Dendritic cell treated with granulocyte-macrophage colony-stimulating factor and Interleukin-4, amounts not matched to agents 40 ng/mL and 50 ng/mL, for 4 days (primary cell): ENCODE results near the gene TGM1.

ENCODE experiments used
- H3K27ac Mint-ChIP-seq: one replicate; pipeline ENCODE4 v1.8.0; 2022; ENCODE audit warnings: mild to moderate bottlenecking, mixed read lengths
- H3K27me3 Mint-ChIP-seq: one replicate; pipeline ENCODE4 v1.8.0; 2022; ENCODE audit warnings: mild to moderate bottlenecking, mixed read lengths
- H3K36me3 Mint-ChIP-seq: one replicate; pipeline ENCODE4 v1.8.0; 2022; ENCODE audit warnings: low read depth, mixed read lengths
- H3K4me1 Mint-ChIP-seq: one replicate; pipeline ENCODE4 v1.8.0; 2022; ENCODE audit warnings: low read depth, mixed read lengths
- H3K4me3 Mint-ChIP-seq: one replicate; pipeline ENCODE4 v1.8.0; 2022; ENCODE audit warnings: mild to moderate bottlenecking, moderate library complexity, mixed read lengths
- H3K9me3 Mint-ChIP-seq: one replicate; pipeline ENCODE4 v1.8.0; 2022; ENCODE audit warnings: mixed read lengths
- intact Hi-C: fragments of 100-400 bp; cut with micrococcal nuclease; formaldehyde crosslinking; loops from one replicate; pipeline ENCODE4 v1.15.0; 2022

TGM1 gene

GRCh38 chr14:24283796-24284460 is 21.0 kb upstream of the TGM1 start:
- Mint-ChIP-seq H3K36me3 (no peaks in the 10 kb centered on the region), H3K27ac (peak overlapping the region; percentile 73), H3K4me3 (no peak overlapping the region), H3K4me1 (peaks cover 62% of the 10 kb centered on the region), H3K9me3 (no peaks in the 10 kb centered on the region), H3K27me3 (no peaks in the 10 kb centered on the region)
- intact Hi-C loops, result no loop called here

- Mint-ChIP-seq H3K27me3 (no peaks in the 10 kb centered on the region), H3K4me3 (no peak overlapping the region), H3K36me3 (peaks cover 8% of the 10 kb centered on the region), H3K9me3 (no peaks in the 10 kb centered on the region), H3K27ac (peak overlapping the region; percentile 86), H3K4me1 (peaks cover 68% of the 10 kb centered on the region)
- intact Hi-C loops, result no loop called here
These were observed 19.8 kb upstream of the TGM1 start for GRCh38 chr14:24282736-24283135.

GRCh38 chr14:24281636-24282035 is 18.7 kb upstream of the TGM1 start:
- Mint-ChIP-seq H3K27ac (peak overlapping the region; percentile 86), H3K4me3 (no peak overlapping the region)

GRCh38 chr14:24280797-24281460 is 18.0 kb upstream of the TGM1 start:
- Mint-ChIP-seq H3K27me3 (no peaks in the 10 kb centered on the region), H3K4me3 (no peak overlapping the region), H3K36me3 (peaks cover 8% of the 10 kb centered on the region), H3K4me1 (peaks cover 79% of the 10 kb centered on the region), H3K9me3 (no peaks in the 10 kb centered on the region), H3K27ac (peak overlapping the region; percentile 86)
- intact Hi-C loops, result no loop called here

More at GRCh38 chr14:24281636-24282035, 18.7 kb upstream of the TGM1 start:
- Mint-ChIP-seq H3K4me1 (peaks cover 74% of the 10 kb centered on the region), H3K27me3 (no peaks in the 10 kb centered on the region), H3K9me3 (no peaks in the 10 kb centered on the region), H3K36me3 (peaks cover 8% of the 10 kb centered on the region)
- intact Hi-C loops, result no loop called here

- peaks cover 8% of the 10 kb centered on the region for H3K36me3 Mint-ChIP-seq
- intact Hi-C loops, result loop anchor here (1.0 kb wide), 1 partner anchor 18 kb away; no protein-coding TSS in a partner anchor
- H3K4me1 Mint-ChIP-seq, result peaks cover 87% of the 10 kb centered on the region
- no peaks in the 10 kb centered on the region for H3K27me3 Mint-ChIP-seq
- H3K4me3 Mint-ChIP-seq, result no peak overlapping the region
- H3K9me3 Mint-ChIP-seq, result no peaks in the 10 kb centered on the region
- peak overlapping the region; percentile 86 for H3K27ac Mint-ChIP-seq
These were observed 16.6 kb upstream of the TGM1 start for GRCh38 chr14:24279301-24280186.

GRCh38 chr14:24278424-24278823 is 15.4 kb upstream of the TGM1 start:
- Mint-ChIP-seq H3K36me3 (peaks cover 8% of the 10 kb centered on the region), H3K27ac (peak overlapping the region; percentile 86), H3K4me1 (peaks cover 87% of the 10 kb centered on the region), H3K9me3 (no peaks in the 10 kb centered on the region), H3K27me3 (no peaks in the 10 kb centered on the region), H3K4me3 (peak overlapping the region; percentile 35)
- intact Hi-C loops, result no loop called here

GRCh38 chr14:24277606-24278321 is 14.8 kb upstream of the TGM1 start:
- peak overlapping the region; percentile 86 for H3K27ac Mint-ChIP-seq
- intact Hi-C loops, result no loop called here
- no peaks in the 10 kb centered on the region for H3K9me3 Mint-ChIP-seq
- H3K4me1 Mint-ChIP-seq, result peaks cover 92% of the 10 kb centered on the region
- no peaks in the 10 kb centered on the region for H3K27me3 Mint-ChIP-seq
- peaks cover 8% of the 10 kb centered on the region for H3K36me3 Mint-ChIP-seq
- H3K4me3 Mint-ChIP-seq, result peak overlapping the region; percentile 41

GRCh38 chr14:24277071-24277470 is 14.1 kb upstream of the TGM1 start:
- intact Hi-C loops, result no loop called here
- H3K27ac Mint-ChIP-seq, result peak overlapping the region; percentile 86
- peak overlapping the region; percentile 44 for H3K4me3 Mint-ChIP-seq
- no peaks in the 10 kb centered on the region for H3K27me3 Mint-ChIP-seq
- H3K36me3 Mint-ChIP-seq, result peaks cover 8% of the 10 kb centered on the region
- H3K9me3 Mint-ChIP-seq, result no peaks in the 10 kb centered on the region
- peaks cover 92% of the 10 kb centered on the region for H3K4me1 Mint-ChIP-seq

GRCh38 chr14:24274101-24274543 is 11.1 kb upstream of the TGM1 start:
- intact Hi-C loops, result no loop called here
- H3K27me3 Mint-ChIP-seq, result no peaks in the 10 kb centered on the region
- H3K36me3 Mint-ChIP-seq, result peaks cover 20% of the 10 kb centered on the region
- no peak overlapping the region for H3K4me3 Mint-ChIP-seq
- peaks cover 80% of the 10 kb centered on the region for H3K4me1 Mint-ChIP-seq
- H3K27ac Mint-ChIP-seq, result peak overlapping the region; percentile 79
- no peaks in the 10 kb centered on the region for H3K9me3 Mint-ChIP-seq

GRCh38 chr14:24273422-24273998 is 10.5 kb upstream of the TGM1 start:
- H3K4me1 Mint-ChIP-seq, result peaks cover 74% of the 10 kb centered on the region
- no peak overlapping the region for H3K4me3 Mint-ChIP-seq
- intact Hi-C loops, result no loop called here
- no peaks in the 10 kb centered on the region for H3K27me3 Mint-ChIP-seq
- H3K9me3 Mint-ChIP-seq, result no peaks in the 10 kb centered on the region
- peaks cover 23% of the 10 kb centered on the region for H3K36me3 Mint-ChIP-seq
- peak overlapping the region; percentile 79 for H3K27ac Mint-ChIP-seq

- peak overlapping the region; percentile 79 for H3K27ac Mint-ChIP-seq
- intact Hi-C loops, result no loop called here
- no peaks in the 10 kb centered on the region for H3K27me3 Mint-ChIP-seq
- H3K4me1 Mint-ChIP-seq, result peaks cover 64% of the 10 kb centered on the region
- H3K36me3 Mint-ChIP-seq, result peaks cover 29% of the 10 kb centered on the region
- no peaks in the 10 kb centered on the region for H3K9me3 Mint-ChIP-seq
- peak overlapping the region; percentile 90 for H3K4me3 Mint-ChIP-seq
These were observed 9.5 kb upstream of the TGM1 start for GRCh38 chr14:24272467-24272866.

GRCh38 chr14:24271834-24272263 is 8.9 kb upstream of the TGM1 start:
- Mint-ChIP-seq H3K4me1 (peaks cover 64% of the 10 kb centered on the region), H3K4me3 (peak overlapping the region; percentile 90), H3K9me3 (no peaks in the 10 kb centered on the region), H3K27me3 (no peaks in the 10 kb centered on the region), H3K27ac (peak overlapping the region; percentile 79), H3K36me3 (peaks cover 35% of the 10 kb centered on the region)
- intact Hi-C loops, result loop anchor here (2.0 kb wide), 1 partner anchor 29 kb away; the partner anchor contains the start of gene TINF2
